Astrocyte of the spinal cord (primary cell): ENCODE measurements around the gene SMIM38.

Experiments
- DNase-seq: peaks from one replicate; pipeline ENCODE4 v3.0.0; 2011; ENCODE audit warnings: low read depth, low spot score
- H3K4me3 ChIP-seq: 2 replicates; pipeline ENCODE4 v1.5.1; 2011; ENCODE audit warnings: low read depth, mild to moderate bottlenecking, low read length, moderate library complexity
- in situ Hi-C: cut with HindIII; loops from 2 replicates; pipeline ENCODE4 v1.10.0; 2017; ENCODE audit warnings: low sequenced_read_pairs
- TF ChIP-seq, protein P1 (sequence below): IDR thresholded peaks from 2 replicates; pipeline ENCODE4 v1.5.1; 2012; ENCODE audit warnings: low read depth, mild to moderate bottlenecking, low read length, inconsistent platforms

SMIM38 gene

DNA sequence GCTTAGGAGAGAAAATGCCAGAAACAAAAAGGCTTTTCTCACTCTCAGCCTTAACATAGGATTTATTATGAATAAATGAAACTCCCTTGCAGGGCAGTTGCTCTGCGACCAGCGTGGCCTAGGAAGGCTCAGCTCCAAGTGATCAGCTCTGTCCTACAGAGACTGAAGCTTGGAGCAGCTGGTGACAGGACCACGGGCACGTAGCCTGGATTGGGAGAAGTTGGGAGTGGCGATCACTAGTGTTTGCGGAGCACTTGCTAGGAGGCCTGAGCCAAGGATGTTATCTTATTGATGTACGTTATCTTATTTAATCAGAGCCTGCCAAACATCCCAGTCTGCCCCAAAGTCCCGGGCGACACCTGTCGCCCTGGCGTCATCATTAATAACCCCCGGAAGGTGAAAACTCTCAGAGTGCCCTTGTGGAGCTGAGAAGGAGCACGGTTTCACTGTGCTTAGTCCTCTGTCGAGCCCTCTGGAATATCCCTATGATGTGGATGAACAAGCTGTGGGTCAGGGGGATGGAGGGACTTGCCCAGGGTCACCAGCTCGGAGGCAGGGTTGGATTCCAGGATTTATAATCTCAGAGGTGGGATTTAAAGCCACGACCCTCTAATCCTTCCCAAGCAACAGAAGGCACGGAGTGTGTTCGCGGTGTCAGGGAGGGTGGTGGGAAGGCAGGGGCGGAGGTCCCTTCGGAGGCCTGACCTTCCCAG, 40.8 kb upstream of the SMIM38 start:
- TF ChIP-seq, protein P1, sequence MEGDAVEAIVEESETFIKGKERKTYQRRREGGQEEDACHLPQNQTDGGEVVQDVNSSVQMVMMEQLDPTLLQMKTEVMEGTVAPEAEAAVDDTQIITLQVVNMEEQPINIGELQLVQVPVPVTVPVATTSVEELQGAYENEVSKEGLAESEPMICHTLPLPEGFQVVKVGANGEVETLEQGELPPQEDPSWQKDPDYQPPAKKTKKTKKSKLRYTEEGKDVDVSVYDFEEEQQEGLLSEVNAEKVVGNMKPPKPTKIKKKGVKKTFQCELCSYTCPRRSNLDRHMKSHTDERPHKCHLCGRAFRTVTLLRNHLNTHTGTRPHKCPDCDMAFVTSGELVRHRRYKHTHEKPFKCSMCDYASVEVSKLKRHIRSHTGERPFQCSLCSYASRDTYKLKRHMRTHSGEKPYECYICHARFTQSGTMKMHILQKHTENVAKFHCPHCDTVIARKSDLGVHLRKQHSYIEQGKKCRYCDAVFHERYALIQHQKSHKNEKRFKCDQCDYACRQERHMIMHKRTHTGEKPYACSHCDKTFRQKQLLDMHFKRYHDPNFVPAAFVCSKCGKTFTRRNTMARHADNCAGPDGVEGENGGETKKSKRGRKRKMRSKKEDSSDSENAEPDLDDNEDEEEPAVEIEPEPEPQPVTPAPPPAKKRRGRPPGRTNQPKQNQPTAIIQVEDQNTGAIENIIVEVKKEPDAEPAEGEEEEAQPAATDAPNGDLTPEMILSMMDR, result no peak
- no peak overlapping the region for H3K4me3 ChIP-seq
- in situ Hi-C loops, result loop anchor here (25.0 kb wide), 1 partner anchor 547 kb away; no protein-coding TSS in a partner anchor
- no peak for DNase-seq

DNA sequence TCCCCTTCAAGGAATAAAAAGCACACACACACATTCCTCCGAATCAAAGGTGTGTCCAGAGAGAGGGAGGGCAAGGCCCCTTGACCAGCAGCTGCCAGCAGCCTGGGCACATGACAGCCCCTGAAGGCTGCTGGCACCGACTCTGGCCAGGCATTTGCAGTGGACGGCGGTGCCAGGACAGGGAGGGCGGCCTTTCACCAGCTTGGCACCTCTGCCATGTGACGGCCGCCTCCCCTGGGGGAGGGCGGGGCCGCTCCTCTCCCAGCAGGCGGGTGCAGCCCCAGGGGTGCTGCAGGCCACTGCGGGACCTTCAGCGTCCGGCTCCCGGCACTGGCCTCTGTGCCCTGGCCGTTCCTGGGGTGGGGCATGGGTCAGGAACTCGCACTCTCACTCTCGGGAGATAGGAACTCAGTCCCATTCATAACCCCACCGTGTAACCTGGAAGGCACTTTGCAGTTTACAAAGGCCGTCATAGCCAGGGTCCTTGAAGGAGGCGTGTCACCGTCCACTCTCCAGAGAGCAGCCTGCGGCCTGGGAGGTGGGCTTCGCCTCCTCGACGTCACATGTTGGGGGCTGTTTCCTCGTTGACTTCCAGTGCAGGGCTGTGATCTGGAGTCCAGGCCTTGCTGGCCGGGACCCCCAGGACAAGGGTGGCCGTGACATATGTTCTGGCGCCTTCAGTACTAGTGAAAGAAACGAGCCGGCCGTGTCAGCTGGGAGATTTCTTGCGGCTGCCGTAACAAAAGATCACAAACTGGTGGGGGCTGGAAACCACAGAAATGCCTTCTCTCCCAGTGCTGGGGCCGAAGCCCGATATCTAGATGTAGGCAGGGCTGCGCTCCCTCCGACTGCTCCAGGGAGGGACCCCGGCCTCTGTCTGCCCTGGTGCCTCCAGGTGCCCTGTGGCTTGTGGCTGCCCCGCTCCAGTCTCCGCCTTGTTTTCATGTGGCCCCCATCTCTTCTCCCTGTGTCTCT, 39.9 kb upstream of the SMIM38 start:
- H3K4me3 ChIP-seq, result no peak overlapping the region
- in situ Hi-C loops, result loop anchor here (25.0 kb wide), 1 partner anchor 546 kb away; no protein-coding TSS in a partner anchor
- TF ChIP-seq, protein P1, result no peak
- no peak for DNase-seq

DNA sequence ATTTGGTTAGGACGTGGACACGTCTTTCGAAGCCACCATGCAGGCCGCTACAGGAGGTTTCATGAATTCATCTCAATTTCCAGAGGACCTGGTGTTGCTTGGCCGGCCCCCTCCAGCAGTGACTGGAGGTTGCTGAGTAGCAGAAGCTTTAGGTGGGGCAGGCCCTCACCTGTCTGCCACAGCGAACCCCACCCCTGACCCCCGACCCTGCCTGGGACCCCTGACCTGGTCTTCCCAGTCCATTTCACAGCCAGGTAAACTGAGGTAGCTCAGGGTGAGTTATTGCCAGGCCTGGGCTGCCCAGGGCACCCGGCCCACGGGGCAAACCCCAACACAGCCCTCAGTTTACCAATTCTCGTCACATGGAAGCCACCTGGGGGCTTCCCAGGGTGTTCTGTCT, 39.1 kb upstream of the SMIM38 start:
- in situ Hi-C loops, result loop anchor here (25.0 kb wide), 1 partner anchor 546 kb away; no protein-coding TSS in a partner anchor
- TF ChIP-seq, protein P1, result no peak

DNA sequence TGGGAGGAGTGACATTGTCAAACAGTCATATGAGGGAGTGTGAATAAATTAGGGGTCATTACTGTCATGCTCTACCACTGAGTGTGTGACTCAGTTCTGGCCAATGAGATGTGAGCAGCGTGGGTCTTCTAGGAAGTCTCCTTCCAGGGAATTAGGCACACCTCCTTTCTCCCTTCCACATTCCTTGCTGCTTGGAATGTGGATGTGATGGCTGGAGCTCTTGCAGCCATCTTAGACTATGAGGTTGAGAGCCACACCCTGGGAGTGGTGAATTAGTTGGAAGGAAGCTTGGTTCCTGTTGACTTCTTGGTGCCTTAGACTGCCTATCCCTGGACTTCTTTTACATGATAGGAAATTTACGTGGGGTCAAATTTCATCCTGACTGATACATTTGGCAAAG, 36.5 kb upstream of the SMIM38 start:
- in situ Hi-C loops, result loop anchor here (25.0 kb wide), 1 partner anchor 543 kb away; no protein-coding TSS in a partner anchor
- no peak for DNase-seq
- TF ChIP-seq, protein P1, result no peak
- H3K4me3 ChIP-seq, result no peak overlapping the region

More for the DNA sequence above, 39.1 kb upstream of the SMIM38 start:
- H3K4me3 ChIP-seq, result no peak overlapping the region
- no peak for DNase-seq

DNA sequence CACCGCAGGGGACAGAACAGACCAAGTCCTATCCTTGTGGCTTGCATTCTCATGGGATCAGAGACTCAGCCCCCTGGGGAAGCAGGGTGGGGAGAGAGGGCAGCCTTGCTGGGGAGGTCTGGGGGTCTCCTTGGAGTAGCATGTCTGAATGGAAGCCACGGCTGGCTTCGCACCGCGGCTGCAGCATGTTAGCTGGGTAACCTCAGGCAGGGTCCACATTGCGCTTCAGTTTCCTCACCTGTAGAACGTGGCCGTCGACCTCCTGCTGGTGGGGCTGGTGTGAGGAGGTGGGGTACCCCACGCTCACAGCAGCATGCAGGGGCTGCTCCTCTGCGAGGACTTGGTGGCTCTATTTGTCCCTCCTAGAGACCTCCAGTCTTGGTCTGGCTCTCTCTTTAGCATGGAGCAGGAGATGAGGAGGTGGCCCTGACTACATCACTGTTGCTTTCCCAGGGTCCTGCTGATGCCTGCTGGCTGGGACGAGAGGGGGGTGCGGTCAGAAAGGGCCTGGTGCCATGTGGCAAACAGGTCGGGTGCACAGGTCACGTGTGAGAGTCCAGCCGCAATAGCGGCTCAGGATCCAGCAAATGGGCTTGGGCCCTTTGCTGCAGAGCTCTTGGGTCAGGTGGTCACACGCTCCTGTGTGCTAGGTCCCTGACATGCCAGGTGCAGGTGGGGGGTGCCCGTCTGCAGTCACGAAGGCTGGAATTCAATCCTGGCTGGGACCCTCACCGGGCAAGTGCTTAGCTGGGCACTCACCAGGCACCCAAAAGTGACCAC, 35.4 kb upstream of the SMIM38 start:
- no peak for DNase-seq
- H3K4me3 ChIP-seq, result no peak overlapping the region
- TF ChIP-seq, protein P1, result no peak
- in situ Hi-C loops, result loop anchor here (25.0 kb wide), 1 partner anchor 542 kb away; no protein-coding TSS in a partner anchor

DNA sequence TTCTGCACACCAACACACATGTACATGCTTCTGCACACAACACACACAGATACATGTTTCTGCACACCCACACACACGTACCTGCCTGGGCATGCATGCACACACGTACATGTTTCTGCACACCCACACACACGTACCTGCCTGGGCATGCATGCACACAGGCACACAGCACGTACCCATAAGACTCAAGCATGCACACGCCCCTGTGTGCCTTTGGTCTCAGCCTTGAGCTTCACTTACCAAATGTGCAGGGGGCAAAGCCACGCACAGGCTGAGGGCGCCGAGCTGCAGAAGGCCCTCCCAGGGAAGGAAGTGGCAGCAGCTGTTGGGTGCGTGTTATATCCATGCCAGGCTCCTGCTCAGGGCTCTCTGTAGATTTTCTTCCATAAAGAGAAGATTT, 34.7 kb upstream of the SMIM38 start:
- TF ChIP-seq, protein P1, result no peak
- in situ Hi-C loops, result loop anchor here (25.0 kb wide), 1 partner anchor 541 kb away; no protein-coding TSS in a partner anchor
- no peak for DNase-seq
- H3K4me3 ChIP-seq, result no peak overlapping the region
